RWPE1 (cell line): Measurements from ENCODE around the gene GPSM1.

Source experiments
- CTCF ChIA-PET: fragments of 350-600 bp; sonication (Branson Sonifier 250); formaldehyde crosslinking; extraction: SDS; loops from one replicate; lab custom pipeline; 2021; lab: Yijun Ruan, JAX
- POLR2A ChIA-PET: fragments of 400-600 bp; formaldehyde crosslinking; extraction: SDS; loops from one replicate; lab custom pipeline; 2020; ENCODE audit warnings: antibody characterized with exemption; ENCODE audit not compliant: low non-redundant PET; lab: Yijun Ruan, JAX
- DNase-seq: peaks from one replicate; pipeline ENCODE4 v3.0.0; 2012; ENCODE audit warnings: low spot score
- H3K27ac ChIP-seq: fragments of 450-650 bp; 2 replicates; pipeline ENCODE4 v1.5.1; 2017
- TF ChIP-seq, protein P1 (sequence below): fragments of 450-650 bp; conservative IDR thresholded peaks from 2 replicates; pipeline ENCODE4 v1.5.1; 2017; ENCODE audit warnings: low read depth, mild to moderate bottlenecking

Gene GPSM1

DNA sequence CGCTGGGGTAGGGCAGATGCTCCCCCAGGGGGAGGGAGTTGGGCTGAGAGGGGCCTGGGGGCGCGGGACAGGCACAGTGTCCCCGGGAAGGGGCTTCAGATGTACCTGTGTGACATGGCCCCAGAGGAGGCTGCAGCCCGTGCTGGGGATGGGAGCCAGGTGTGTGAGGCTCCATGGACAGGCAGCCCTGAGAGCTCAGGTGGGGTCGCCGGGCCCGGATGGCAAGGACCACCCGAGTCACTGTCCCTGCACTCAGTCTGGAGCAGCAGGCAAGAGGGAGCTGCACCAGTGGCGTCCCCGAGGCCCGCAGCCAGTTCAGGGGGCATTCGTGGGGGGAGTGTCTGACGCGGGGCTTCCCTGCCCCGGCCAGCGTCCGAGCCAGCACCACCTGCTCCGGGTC lies 42.4 kb upstream of the GPSM1 start:
- TF ChIP-seq, protein P1, sequence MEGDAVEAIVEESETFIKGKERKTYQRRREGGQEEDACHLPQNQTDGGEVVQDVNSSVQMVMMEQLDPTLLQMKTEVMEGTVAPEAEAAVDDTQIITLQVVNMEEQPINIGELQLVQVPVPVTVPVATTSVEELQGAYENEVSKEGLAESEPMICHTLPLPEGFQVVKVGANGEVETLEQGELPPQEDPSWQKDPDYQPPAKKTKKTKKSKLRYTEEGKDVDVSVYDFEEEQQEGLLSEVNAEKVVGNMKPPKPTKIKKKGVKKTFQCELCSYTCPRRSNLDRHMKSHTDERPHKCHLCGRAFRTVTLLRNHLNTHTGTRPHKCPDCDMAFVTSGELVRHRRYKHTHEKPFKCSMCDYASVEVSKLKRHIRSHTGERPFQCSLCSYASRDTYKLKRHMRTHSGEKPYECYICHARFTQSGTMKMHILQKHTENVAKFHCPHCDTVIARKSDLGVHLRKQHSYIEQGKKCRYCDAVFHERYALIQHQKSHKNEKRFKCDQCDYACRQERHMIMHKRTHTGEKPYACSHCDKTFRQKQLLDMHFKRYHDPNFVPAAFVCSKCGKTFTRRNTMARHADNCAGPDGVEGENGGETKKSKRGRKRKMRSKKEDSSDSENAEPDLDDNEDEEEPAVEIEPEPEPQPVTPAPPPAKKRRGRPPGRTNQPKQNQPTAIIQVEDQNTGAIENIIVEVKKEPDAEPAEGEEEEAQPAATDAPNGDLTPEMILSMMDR, result no peak
- POLR2A ChIA-PET, result no interaction called here
- H3K27ac ChIP-seq, result no peak overlapping the region
- DNase-seq, result no peak
- CTCF ChIA-PET, result interaction anchor here (0.6 to 1.7 kb wide), 11 partner anchors 9 to 442 kb away, joined by 3 to 6 read pairs (median 4); no protein-coding TSS in a partner anchor

DNA sequence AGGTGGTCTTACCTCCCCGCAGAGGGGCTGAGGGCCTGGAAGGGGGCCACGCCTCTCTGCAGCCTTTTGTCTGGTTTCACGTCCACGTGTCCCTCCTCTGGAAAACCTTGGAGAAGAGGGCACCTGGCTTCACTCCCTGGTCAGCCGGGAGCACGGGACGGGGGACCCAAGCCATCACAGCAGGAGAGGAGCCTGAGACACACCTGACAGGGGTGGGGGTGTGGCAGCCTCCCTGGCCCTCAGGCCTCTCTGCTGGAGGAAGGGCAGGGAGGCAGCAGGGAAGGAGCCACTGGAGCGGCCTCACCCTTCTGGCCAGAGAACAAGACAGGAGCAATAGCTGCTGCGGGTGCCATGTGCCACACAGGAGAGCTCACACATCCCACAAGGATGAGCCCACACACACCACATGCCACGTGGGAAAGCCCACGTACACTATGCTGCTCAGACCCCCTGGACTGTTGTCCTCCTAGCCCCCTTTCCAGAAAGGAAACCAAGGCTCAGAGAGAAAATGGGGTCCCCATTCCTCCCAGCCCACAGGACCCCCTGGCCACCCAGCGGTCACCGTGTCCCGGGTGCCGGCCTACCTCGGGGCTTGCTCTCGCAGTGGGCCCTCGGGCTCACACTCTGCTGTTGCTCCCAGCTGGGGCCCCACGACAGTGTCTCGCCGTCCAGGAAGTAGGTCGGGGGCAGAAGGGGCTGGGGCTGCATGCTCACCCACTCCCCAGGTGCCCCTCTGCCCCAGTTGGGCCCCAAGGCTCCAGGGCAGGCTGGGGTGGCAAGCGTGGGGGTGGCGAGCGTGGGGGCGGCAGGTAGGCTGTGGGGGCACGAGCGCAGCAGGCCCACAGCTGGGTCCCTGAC lies 41.6 kb upstream of the GPSM1 start:
- TF ChIP-seq, protein P1, result no peak
- ChIA-PET POLR2A (no interaction called here), CTCF (interaction anchor here (0.7 to 1.7 kb wide), 2 partner anchors 144 to 153 kb away, joined by 3 to 4 read pairs; no protein-coding TSS in a partner anchor)
- DNase-seq, result no peak
- H3K27ac ChIP-seq, result no peak overlapping the region

DNA sequence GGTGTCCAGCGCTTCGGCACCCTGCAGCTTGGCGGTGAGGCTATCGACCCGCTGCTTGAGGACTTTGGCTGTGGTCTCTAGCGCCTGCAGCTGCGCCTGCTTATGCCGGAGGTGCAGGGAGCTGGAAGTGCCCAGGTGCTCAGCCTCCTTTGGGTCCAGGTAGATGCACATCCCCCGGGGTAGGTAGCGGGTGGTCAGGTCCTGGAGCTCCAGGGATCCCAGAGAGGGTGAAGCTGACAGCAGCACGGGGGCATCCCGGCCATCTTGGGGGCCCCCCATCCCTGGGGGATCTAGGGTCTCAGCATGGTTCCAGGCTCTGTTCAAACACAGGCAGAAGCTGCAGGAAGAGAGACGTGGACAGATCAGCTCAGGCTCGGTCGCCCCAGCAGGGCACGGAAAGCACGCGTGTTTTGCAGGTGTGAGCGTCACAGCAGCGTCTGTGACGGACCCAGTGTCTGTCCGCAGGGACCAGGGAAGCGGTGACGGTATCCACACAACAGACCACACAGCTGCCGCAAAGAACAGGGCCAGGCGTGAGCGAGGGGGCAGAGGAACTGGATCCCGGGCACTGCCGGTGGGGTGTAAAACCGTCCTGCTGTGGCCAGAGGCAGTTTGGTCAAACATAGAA lies 40.9 kb upstream of the GPSM1 start:
- ChIA-PET CTCF (interaction anchor here (0.6 to 0.7 kb wide), 2 partner anchors 154 to 584 kb away, joined by 3 read pairs; no protein-coding TSS in a partner anchor), POLR2A (no interaction called here)
- TF ChIP-seq, protein P1, result no peak
- H3K27ac ChIP-seq, result no peak overlapping the region
- no peak for DNase-seq

DNA sequence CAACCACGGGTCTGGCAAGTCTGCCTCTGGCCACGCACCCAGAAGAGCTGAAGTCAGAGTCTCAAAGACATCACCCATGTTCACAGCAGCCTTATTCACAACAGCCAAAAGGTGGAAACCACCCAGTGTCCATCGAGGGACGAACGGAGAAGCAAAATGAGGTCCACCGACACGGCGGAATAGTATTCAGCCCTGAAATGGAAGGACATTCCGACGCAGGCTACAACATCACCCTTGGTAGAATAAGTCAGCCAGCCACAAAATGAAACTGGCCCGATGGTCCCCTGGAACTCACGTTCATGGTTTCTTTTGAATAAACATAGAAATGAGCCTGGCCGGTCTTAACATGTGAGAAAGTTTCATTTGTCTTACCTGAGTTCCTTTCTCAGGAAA lies 40.4 kb upstream of the GPSM1 start:
- CTCF ChIA-PET, result interaction anchor here (0.6 kb wide), 1 partner anchor 584 kb away, joined by 3 read pairs; no protein-coding TSS in a partner anchor

DNA sequence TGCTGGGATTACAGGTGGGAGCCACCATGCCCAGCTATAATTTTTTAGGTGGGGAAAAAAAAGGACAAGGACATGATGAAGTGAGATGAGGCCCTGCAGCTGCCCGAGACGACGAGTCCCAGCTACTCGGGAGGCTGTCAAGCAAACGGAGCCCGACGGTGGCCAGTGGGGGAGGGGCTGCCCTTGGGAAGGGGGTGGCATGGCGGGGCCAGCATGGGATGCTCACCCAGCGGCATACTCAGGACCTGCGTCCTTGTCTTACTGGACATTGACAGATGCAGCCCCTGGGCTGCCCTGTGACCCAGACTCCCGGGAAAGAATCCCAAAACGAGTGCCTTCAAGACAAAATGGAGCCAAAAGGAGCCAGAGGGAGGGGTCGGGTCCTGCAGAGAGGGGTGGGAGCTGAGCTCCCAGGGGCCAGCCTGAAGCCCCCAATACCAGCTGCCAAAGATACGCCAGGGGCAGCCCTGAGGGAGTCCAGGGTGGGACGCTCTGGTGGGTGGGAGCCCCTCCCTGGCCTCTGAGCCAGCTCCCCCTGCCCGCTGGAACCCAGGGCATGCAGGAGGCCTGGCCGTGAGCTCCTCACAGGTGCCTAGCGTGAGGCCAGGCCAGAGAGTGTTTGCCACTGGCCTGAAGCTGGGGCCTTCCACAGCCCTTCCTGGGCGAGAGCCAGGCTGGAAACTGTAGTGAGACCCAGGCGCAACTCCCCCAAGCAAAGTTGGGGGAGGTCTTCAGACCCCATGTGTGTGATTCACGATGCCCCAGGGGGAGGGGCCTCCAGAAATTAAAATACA lies 39.2 kb upstream of the GPSM1 start:
- ChIA-PET CTCF (interaction anchor here (0.6 to 1.0 kb wide), 4 partner anchors 21 to 321 kb away, joined by 3 to 5 read pairs (median 3); no protein-coding TSS in a partner anchor), POLR2A (interaction anchor here (0.6 to 1.0 kb wide), 2 partner anchors 9 to 131 kb away, joined by 3 read pairs; no protein-coding TSS in a partner anchor)
- no peak overlapping the region for H3K27ac ChIP-seq
- no peak for DNase-seq
- TF ChIP-seq, protein P1, result no peak

More for the DNA sequence above, 40.4 kb upstream of the GPSM1 start:
- DNase-seq, result no peak
- TF ChIP-seq, protein P1, result no peak
- no peak overlapping the region for H3K27ac ChIP-seq
- POLR2A ChIA-PET, result no interaction called here
